ENCODE results near the gene UQCR10.
A peak's percentile ranks its signal among the peaks of the same experiment; 100 is the strongest.

Gene UQCR10

GRCh38 chr22:29723766-29724165 is 43.4 kb upstream of the UQCR10 start:
- Histone ChIP-seq H3K4me1 (peaks cover 0 to 19% (median 4%) of the 10 kb centered on the region in 10 experiments; a peak in 9 of 20 replicates), H4K20me1 (peaks cover 0 to 85% (median 24%) of the 10 kb centered on the region in 11 experiments; a peak in 14 of 22 replicates), H3K9me3 (replicated peaks in 1 of 11) (no peaks in the 10 kb centered on the region), H3K4me3 (no peak overlapping the region), H3K9ac (no peak overlapping the region), H3K27me3 (peaks cover 45 to 71% (median 64%) of the 10 kb centered on the region in 11 experiments), H3K4me2 (no peak overlapping the region), H3K27ac (no peak overlapping the region), H3K36me3 (no peaks in the 10 kb centered on the region)
- no peak for TF ChIP-seq Cebpa-rat (IDR thresholded peaks at IDR 0.05)

GRCh38 chr22:29724843-29725242 is 42.3 kb upstream of the UQCR10 start:
- H3K27me3 ChIP-seq, result peaks cover 35 to 60% (median 53%) of the 10 kb centered on the region in 11 experiments
- TF ChIP-seq Cebpa-rat (IDR thresholded peaks at IDR 0.05), result no peak
- no peaks in the 10 kb centered on the region for H3K9me3 ChIP-seq (replicated peaks in 1 of 11)
- H3K4me1 ChIP-seq, result peaks cover 0 to 19% (median 4%) of the 10 kb centered on the region in 10 experiments; a peak in 9 of 20 replicates
- no peaks in the 10 kb centered on the region; a peak in 1 of 22 replicates for H3K36me3 ChIP-seq
- no peak overlapping the region for H3K9ac ChIP-seq
- no peak overlapping the region for H3K27ac ChIP-seq
- H4K20me1 ChIP-seq, result peaks cover 0 to 78% (median 15%) of the 10 kb centered on the region in 11 experiments; a peak in 14 of 22 replicates
- no peak overlapping the region for H3K4me3 ChIP-seq
- H3K4me2 ChIP-seq, result no peak overlapping the region

GRCh38 chr22:29726106-29726505 is 41.1 kb upstream of the UQCR10 start:
- Histone ChIP-seq H3K36me3 (peaks cover 0 to 11% (median 4%) of the 10 kb centered on the region in 11 experiments; a peak in 9 of 22 replicates), H3K9ac (peak overlapping the region in 2 of 11 experiments; percentile 4 to 24; a peak in 1 of 22 replicates), H3K9me3 (replicated peaks in 1 of 11) (no peaks in the 10 kb centered on the region), H3K4me1 (peaks cover 0 to 11% (median 0%) of the 10 kb centered on the region in 10 experiments; a peak in 7 of 20 replicates), H3K27ac (no peak overlapping the region), H3K4me2 (peak overlapping the region in 6 of 11 experiments; percentile 7 to 37 (median 26); a peak in 6 of 22 replicates), H3K4me3 (no peak overlapping the region), H3K27me3 (peaks cover 23 to 47% (median 41%) of the 10 kb centered on the region in 11 experiments), H4K20me1 (peaks cover 0 to 74% (median 7%) of the 10 kb centered on the region in 11 experiments; a peak in 11 of 22 replicates)
- TF ChIP-seq Cebpa-rat (IDR thresholded peaks at IDR 0.05), result no peak

GRCh38 chr22:29726512-29727130 is 40.5 kb upstream of the UQCR10 start:
- Histone ChIP-seq H4K20me1 (peaks cover 0 to 71% (median 7%) of the 10 kb centered on the region in 11 experiments; a peak in 10 of 22 replicates), H3K9me3 (replicated peaks in 1 of 11) (no peaks in the 10 kb centered on the region), H3K4me3 (no peak overlapping the region), H3K27me3 (peaks cover 17 to 42% (median 35%) of the 10 kb centered on the region in 11 experiments), H3K4me1 (peaks cover 0 to 11% (median 0%) of the 10 kb centered on the region in 10 experiments; a peak in 7 of 20 replicates), H3K27ac (no peak overlapping the region), H3K9ac (peak overlapping the region in 2 of 11 experiments; percentile 4 to 24; a peak in 2 of 22 replicates), H3K4me2 (peak overlapping the region in 6 of 11 experiments; percentile 7 to 37 (median 26); a peak in 8 of 22 replicates), H3K36me3 (peaks cover 0 to 15% (median 4%) of the 10 kb centered on the region in 11 experiments; a peak in 9 of 22 replicates)
- no peak for TF ChIP-seq Cebpa-rat (IDR thresholded peaks at IDR 0.05)

GRCh38 chr22:29727131-29727523 is 40.0 kb upstream of the UQCR10 start:
- no peak for TF ChIP-seq Cebpa-rat (IDR thresholded peaks at IDR 0.05)
- Histone ChIP-seq H3K27ac (no peak overlapping the region), H3K9me3 (replicated peaks in 1 of 11) (no peaks in the 10 kb centered on the region), H3K4me2 (peak overlapping the region in 4 of 11 experiments; percentile 15 to 37 (median 29); a peak in 3 of 22 replicates), H3K4me1 (peaks cover 0 to 11% (median 0%) of the 10 kb centered on the region in 10 experiments; a peak in 7 of 20 replicates), H3K9ac (no peak overlapping the region), H3K4me3 (no peak overlapping the region), H3K36me3 (peaks cover 0 to 17% (median 4%) of the 10 kb centered on the region in 11 experiments; a peak in 9 of 22 replicates), H3K27me3 (peaks cover 12 to 37% (median 30%) of the 10 kb centered on the region in 11 experiments), H4K20me1 (peaks cover 0 to 67% (median 7%) of the 10 kb centered on the region in 11 experiments; a peak in 8 of 22 replicates)

- no peak overlapping the region for H3K27ac ChIP-seq
- TF ChIP-seq Cebpa-rat (IDR thresholded peaks at IDR 0.05), result no peak
- H3K9ac ChIP-seq, result no peak overlapping the region
- H3K9me3 ChIP-seq (replicated peaks in 1 of 11), result no peaks in the 10 kb centered on the region
- H3K4me2 ChIP-seq, result no peak overlapping the region
- H3K4me3 ChIP-seq, result no peak overlapping the region
- peaks cover 0 to 61% (median 6%) of the 10 kb centered on the region in 11 experiments; a peak in 10 of 22 replicates for H4K20me1 ChIP-seq
- H3K4me1 ChIP-seq, result peaks cover 3 to 28% (median 14%) of the 10 kb centered on the region in 10 experiments; a peak in 19 of 20 replicates
- peaks cover 2 to 26% (median 12%) of the 10 kb centered on the region in 11 experiments; a peak in 13 of 22 replicates for H3K27me3 ChIP-seq
- peaks cover 0 to 20% (median 4%) of the 10 kb centered on the region in 11 experiments; a peak in 9 of 22 replicates for H3K36me3 ChIP-seq
Observed at GRCh38 chr22:29729161-29729560, 38.0 kb upstream of the UQCR10 start.

GRCh38 chr22:29731058-29731850 is 35.9 kb upstream of the UQCR10 start:
- peaks cover 0 to 29% (median 4%) of the 10 kb centered on the region in 11 experiments; a peak in 9 of 22 replicates for H3K36me3 ChIP-seq
- H4K20me1 ChIP-seq, result peaks cover 0 to 60% (median 13%) of the 10 kb centered on the region in 11 experiments; a peak in 8 of 22 replicates
- no peak overlapping the region for H3K4me3 ChIP-seq
- no peak overlapping the region for H3K4me2 ChIP-seq
- peaks cover 0 to 16% (median 1%) of the 10 kb centered on the region in 11 experiments; a peak in 8 of 22 replicates for H3K27me3 ChIP-seq
- no peak overlapping the region for H3K9ac ChIP-seq
- TF ChIP-seq Cebpa-rat (IDR thresholded peaks at IDR 0.05), result no peak
- H3K4me1 ChIP-seq, result peaks cover 9 to 46% (median 33%) of the 10 kb centered on the region in 10 experiments; a peak in 19 of 20 replicates
- H3K27ac ChIP-seq, result no peak overlapping the region
- no peaks in the 10 kb centered on the region for H3K9me3 ChIP-seq (replicated peaks in 1 of 11)

GRCh38 chr22:29732883-29733282 is 34.3 kb upstream of the UQCR10 start:
- Histone ChIP-seq H3K4me1 (peaks cover 11 to 46% (median 41%) of the 10 kb centered on the region in 10 experiments), H3K9me3 (replicated peaks in 1 of 11) (no peaks in the 10 kb centered on the region), H3K36me3 (peaks cover 0 to 35% (median 4%) of the 10 kb centered on the region in 11 experiments; a peak in 9 of 22 replicates), H4K20me1 (peaks cover 0 to 52% (median 10%) of the 10 kb centered on the region in 11 experiments; a peak in 6 of 22 replicates), H3K9ac (peak overlapping the region in 3 of 11 experiments; percentile 1 to 60 (median 32); a peak in 2 of 22 replicates), H3K27me3 (peaks cover 0 to 14% (median 0%) of the 10 kb centered on the region in 11 experiments; a peak in 7 of 22 replicates), H3K4me3 (no peak overlapping the region), H3K4me2 (peak overlapping the region in 8 of 11 experiments; percentile 40 to 83 (median 78); a peak in 16 of 22 replicates), H3K27ac (no peak overlapping the region)
- TF ChIP-seq Cebpa-rat (IDR thresholded peaks at IDR 0.05), result no peak
